Activated CD8-positive, alpha-beta T cell treated with anti-CD3 and anti-CD28 coated beads for 36 hours (primary cell): ENCODE measurements around the gene CRYBG3. TPM values are rescaled to one million over a fixed set of nuclear protein-coding genes. Genes with fewer than 3 reads are reported as not detected.
A peak's percentile ranks its signal among the peaks of the same experiment; 100 is the strongest.

Experiments
- ATAC-seq: fragments of 200-7000 bp; cut with Tn5 transposase; one replicate; pipeline ENCODE4 v1.10.0; 2021; ENCODE audit warnings: mild to moderate bottlenecking, moderate library complexity
- CTCF ChIA-PET: fragments of 350-600 bp; sonication (Branson Sonifier 250); formaldehyde crosslinking; loops from one replicate; lab custom pipeline; 2021; ENCODE audit warnings: antibody characterized with exemption; lab: Charles Lee
- POLR2A ChIA-PET: fragments of 350-600 bp; sonication (Branson Sonifier 250); formaldehyde crosslinking; loops from one replicate; lab custom pipeline; 2021; ENCODE audit warnings: antibody characterized with exemption; lab: Charles Lee
- DNase-seq: peaks from one replicate; pipeline ENCODE4 v3.0.0-alpha.2; 2020
- H3K27ac Mint-ChIP-seq: one replicate; pipeline ENCODE4 v1.8.0; 2021; ENCODE audit warnings: mild to moderate bottlenecking, mixed read lengths
- H3K27me3 Mint-ChIP-seq: one replicate; pipeline ENCODE4 v1.8.0; 2021; ENCODE audit warnings: mixed read lengths
- H3K36me3 Mint-ChIP-seq: one replicate; pipeline ENCODE4 v1.8.0; 2021; ENCODE audit warnings: low read depth, mixed read lengths
- H3K4me1 Mint-ChIP-seq: one replicate; pipeline ENCODE4 v1.8.0; 2021; ENCODE audit warnings: low read depth, mixed read lengths
- H3K4me3 Mint-ChIP-seq: one replicate; pipeline ENCODE4 v1.8.0; 2021; ENCODE audit warnings: mild to moderate bottlenecking, moderate library complexity, mixed read lengths
- H3K9me3 Mint-ChIP-seq: one replicate; pipeline ENCODE4 v1.8.0; 2021; ENCODE audit warnings: mixed read lengths
- intact Hi-C: fragments of 100-400 bp; cut with micrococcal nuclease; formaldehyde crosslinking; loops from one replicate; pipeline ENCODE4 v1.10.0; 2022
- total RNA-seq, 2 experiments: library from RNA; stranded (reverse); gene quantifications; one replicate each; pipeline ENCODE4 v1.2.3, GENCODE V29; 2021
- TF ChIP-seq, protein P1 (sequence below): fragments of 200-600 bp; IDR thresholded peaks from one replicate; pipeline ENCODE4 v1.8.0; 2022; ENCODE audit warnings: antibody characterized with exemption, mild to moderate bottlenecking

The CRYBG3 gene
- total RNA-seq, 2 experiments from 2014 or later, result 4.3 to 4.9 TPM

DNA sequence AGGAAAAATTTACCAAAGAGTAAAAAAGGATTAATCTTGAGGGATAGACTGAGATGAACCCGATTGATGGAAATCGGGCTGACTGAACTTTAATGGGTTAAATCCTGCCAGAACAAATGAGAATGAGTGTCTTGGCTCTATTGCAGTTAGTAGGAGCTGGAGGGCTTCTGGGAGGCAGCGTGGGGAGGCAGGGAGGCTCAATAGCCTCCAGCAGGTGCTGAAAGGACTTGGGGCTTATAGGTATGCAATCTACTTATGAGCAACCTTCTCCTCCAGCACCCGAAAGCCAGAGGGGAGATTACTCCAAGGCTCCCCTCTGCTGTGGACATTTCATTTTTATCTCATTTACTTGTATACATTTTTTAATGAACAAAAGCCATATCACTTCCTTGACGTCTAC, 1.0 kb upstream of the CRYBG3 start:
- POLR2A ChIA-PET, result interaction anchor here (0.9 to 2.0 kb wide), 6 partner anchors 18 to 171 kb away, joined by 3 to 6 read pairs (median 4); no protein-coding TSS in a partner anchor

DNA sequence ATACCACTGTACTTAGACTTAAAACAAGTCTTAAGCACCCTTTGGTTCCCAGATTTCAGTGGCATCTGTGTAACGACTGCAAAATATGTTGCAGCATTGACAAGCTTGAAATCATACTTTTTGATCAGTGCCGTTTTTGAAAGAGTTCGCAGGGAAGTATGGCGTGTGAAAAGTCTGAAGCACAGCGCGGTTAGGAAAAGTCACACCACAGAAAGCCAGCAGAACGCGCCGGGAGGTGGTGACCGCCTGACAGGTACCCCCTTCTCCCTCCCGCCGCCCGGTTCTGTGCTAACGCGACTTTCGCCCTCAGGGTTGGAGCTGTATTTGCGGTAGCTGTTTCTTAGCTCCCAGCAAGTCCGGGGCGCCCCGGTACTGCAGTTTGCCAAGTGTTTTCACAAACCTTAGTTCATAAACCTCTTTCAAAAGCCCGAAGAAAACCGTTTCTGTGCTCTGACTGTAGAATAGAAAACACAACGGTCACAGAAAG, 481 bp upstream of the CRYBG3 start:
- DNase-seq (peak; percentile 65), ATAC-seq (peak; percentile 47)
- Mint-ChIP-seq H3K4me1 (peaks cover 17% of the 10 kb centered on the region), H3K4me3 (peak overlapping the region; percentile 91), H3K27me3 (peaks cover 22% of the 10 kb centered on the region), H3K27ac (peak overlapping the region; percentile 19), H3K9me3 (no peaks in the 10 kb centered on the region), H3K36me3 (no peaks in the 10 kb centered on the region)
- intact Hi-C loops, result loop anchor here (5.0 kb wide), 1 partner anchor 51 kb away; no protein-coding TSS in a partner anchor
- CTCF ChIA-PET, result interaction anchor here (0.8 to 2.7 kb wide), 14 partner anchors 17 to 218 kb away, joined by 3 to 20 read pairs (median 4); partner anchors contain the start of gene RIOX2
- TF ChIP-seq, protein P1, sequence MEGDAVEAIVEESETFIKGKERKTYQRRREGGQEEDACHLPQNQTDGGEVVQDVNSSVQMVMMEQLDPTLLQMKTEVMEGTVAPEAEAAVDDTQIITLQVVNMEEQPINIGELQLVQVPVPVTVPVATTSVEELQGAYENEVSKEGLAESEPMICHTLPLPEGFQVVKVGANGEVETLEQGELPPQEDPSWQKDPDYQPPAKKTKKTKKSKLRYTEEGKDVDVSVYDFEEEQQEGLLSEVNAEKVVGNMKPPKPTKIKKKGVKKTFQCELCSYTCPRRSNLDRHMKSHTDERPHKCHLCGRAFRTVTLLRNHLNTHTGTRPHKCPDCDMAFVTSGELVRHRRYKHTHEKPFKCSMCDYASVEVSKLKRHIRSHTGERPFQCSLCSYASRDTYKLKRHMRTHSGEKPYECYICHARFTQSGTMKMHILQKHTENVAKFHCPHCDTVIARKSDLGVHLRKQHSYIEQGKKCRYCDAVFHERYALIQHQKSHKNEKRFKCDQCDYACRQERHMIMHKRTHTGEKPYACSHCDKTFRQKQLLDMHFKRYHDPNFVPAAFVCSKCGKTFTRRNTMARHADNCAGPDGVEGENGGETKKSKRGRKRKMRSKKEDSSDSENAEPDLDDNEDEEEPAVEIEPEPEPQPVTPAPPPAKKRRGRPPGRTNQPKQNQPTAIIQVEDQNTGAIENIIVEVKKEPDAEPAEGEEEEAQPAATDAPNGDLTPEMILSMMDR, result no peak
- POLR2A ChIA-PET, result interaction anchor here (0.8 to 2.0 kb wide), 8 partner anchors 11 to 157 kb away, joined by 3 to 6 read pairs (median 4); no protein-coding TSS in a partner anchor

More for the DNA sequence above, 1.0 kb upstream of the CRYBG3 start:
- CTCF ChIA-PET, result interaction anchor here (0.8 to 2.7 kb wide), 11 partner anchors 21 to 218 kb away, joined by 3 to 20 read pairs (median 4); partner anchors contain the start of gene RIOX2
- Mint-ChIP-seq H3K4me3 (peak overlapping the region; percentile 91), H3K27ac (peak overlapping the region; percentile 19), H3K4me1 (peaks cover 20% of the 10 kb centered on the region), H3K27me3 (peaks cover 22% of the 10 kb centered on the region), H3K36me3 (no peaks in the 10 kb centered on the region), H3K9me3 (no peaks in the 10 kb centered on the region)
- DNase-seq (no peak), ATAC-seq (no peak)
- TF ChIP-seq, protein P1, result no peak
- intact Hi-C loops, result loop anchor here (5.0 kb wide), 1 partner anchor 52 kb away; no protein-coding TSS in a partner anchor

DNA sequence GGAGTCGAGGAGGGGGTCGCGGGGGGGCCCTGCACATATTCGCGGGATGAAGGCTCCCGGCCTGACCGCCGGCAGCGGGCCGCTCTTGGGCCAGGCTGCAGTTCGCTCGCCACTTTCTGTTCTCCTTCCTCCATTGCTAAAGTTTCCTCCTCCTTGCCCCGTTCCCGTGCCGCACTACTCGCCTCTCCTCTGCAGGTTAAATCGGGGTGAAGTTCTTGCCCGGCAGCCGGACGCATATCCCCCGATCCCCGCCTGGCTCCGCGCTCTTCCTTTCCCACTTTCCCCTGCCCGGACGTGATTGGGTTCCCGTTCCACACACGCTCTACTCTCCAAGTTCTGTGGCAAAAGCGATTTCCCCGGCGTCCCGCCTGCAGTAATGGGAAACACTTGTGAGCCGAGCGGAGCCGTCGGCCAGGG, 556 bp downstream of the CRYBG3 start:
- POLR2A ChIA-PET, result interaction anchor here (1.0 to 2.0 kb wide), 5 partner anchors 10 to 149 kb away, joined by 3 to 6 read pairs (median 5); no protein-coding TSS in a partner anchor
- Mint-ChIP-seq H3K27ac (peak overlapping the region; percentile 78), H3K36me3 (no peaks in the 10 kb centered on the region), H3K4me3 (peak overlapping the region; percentile 91), H3K4me1 (peaks cover 17% of the 10 kb centered on the region), H3K9me3 (no peaks in the 10 kb centered on the region), H3K27me3 (peaks cover 20% of the 10 kb centered on the region)
- intact Hi-C loops, result loop anchor here (5.0 kb wide), 1 partner anchor 50 kb away; no protein-coding TSS in a partner anchor
- ATAC-seq, result peak; percentile 11
- CTCF ChIA-PET, result interaction anchor here (1.2 to 2.7 kb wide), 7 partner anchors 19 to 200 kb away, joined by 3 to 20 read pairs (median 4); partner anchors contain the start of gene RIOX2
- peak; percentile 14 for DNase-seq
- TF ChIP-seq, protein P1, result no peak

DNA sequence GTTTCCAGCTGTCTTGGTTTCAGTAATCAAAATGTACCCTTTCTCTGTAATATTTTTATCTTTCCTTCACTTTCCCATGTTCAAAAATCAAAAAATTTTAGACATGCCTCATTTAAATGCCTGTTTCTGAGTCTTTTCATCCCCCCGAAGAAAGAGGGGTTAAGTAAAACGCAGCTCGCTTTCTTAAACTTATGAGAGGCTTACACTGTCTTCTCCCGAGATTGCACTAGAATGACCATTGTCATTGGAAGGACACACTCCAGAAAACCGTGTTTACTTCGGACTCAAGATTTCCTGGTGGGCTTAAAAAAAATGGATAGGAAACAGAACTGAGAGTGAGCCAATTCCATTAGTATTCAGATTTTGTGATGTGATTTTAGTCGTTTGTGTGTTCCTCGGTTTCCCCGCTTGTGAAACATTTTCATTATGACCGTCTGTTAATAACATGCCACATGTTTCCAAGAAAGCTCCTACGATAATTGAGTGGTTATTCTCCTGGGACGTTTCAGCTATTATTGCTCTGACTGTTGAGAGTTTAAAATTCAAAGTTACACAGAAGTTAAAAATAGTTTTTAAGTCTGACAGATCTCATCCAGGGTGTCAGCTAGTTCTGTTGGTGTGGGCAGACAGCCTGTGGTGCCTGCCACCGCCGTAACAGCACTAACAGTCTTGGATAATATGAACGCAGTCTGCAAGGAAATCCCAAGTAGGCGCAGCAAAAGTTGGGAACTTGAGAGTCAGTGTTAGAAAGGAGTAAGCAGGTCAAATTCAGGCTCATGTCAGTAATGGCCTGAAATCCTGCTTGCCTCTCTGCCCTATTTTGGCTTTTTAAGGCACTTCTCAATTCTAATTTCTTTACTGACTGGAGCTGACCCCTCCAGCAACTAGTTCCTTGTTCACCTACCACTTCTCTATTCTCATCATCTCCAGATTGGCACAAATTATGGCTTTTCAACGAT, 1.5 kb downstream of the CRYBG3 start:
- Mint-ChIP-seq H3K27ac (no peak overlapping the region), H3K4me1 (peaks cover 17% of the 10 kb centered on the region), H3K9me3 (no peaks in the 10 kb centered on the region), H3K27me3 (peaks cover 17% of the 10 kb centered on the region), H3K36me3 (no peaks in the 10 kb centered on the region), H3K4me3 (peak overlapping the region; percentile 91)
- CTCF ChIA-PET, result interaction anchor here (1.2 to 1.6 kb wide), 2 partner anchors 18 to 199 kb away, joined by 3 read pairs; no protein-coding TSS in a partner anchor
- intact Hi-C loops, result loop anchor here (5.0 kb wide), 1 partner anchor 49 kb away; no protein-coding TSS in a partner anchor
- DNase-seq, result no peak
- TF ChIP-seq, protein P1, result no peak
- POLR2A ChIA-PET, result interaction anchor here (1.0 kb wide), 1 partner anchor 120 kb away, joined by 4 read pairs; no protein-coding TSS in a partner anchor
- no peak for ATAC-seq
